Esophagus mucosa (tissue), 1 donor: ENCODE measurements around the gene S100A11. TPM values are rescaled to one million over a fixed set of nuclear protein-coding genes. Genes with fewer than 3 reads are reported as not detected.
A peak's percentile ranks its signal among the peaks of the same experiment; 100 is the strongest.

Source experiments
- ATAC-seq: fragments of 200-7000 bp; cut with Tn5 transposase; one replicate; pipeline ENCODE4 v1.9.1; 2020
- total RNA-seq: library from RNA; stranded (reverse); gene quantifications from one replicate; pipeline ENCODE4 v1.2.4, GENCODE V29; 2023
- donor health status: DM: yes; HTN: yes; CAD: no.

S100A11 gene
- total RNA-seq, 1 donor from 2014 or later = 2,220 TPM

DNA sequence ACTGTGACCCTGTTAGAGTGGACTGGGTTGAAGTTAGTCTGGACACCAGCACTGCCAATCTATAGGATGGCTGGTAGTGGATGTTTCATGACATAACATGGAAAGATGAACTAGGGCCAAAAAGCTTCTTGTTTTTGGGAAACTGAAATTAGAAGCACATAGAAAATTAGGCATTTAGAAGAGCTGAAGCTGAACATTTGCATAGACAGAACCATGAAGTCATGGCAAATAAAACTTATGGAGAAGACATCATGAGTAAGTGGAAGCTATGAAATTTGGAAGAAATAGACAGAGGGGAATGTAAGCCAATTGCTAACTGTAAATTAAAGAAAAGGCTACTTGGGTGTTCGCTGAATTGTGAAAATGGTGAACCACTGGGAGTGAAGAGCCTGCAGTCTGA is 2.7 kb upstream of the S100A11 start:
- no peak for ATAC-seq

DNA sequence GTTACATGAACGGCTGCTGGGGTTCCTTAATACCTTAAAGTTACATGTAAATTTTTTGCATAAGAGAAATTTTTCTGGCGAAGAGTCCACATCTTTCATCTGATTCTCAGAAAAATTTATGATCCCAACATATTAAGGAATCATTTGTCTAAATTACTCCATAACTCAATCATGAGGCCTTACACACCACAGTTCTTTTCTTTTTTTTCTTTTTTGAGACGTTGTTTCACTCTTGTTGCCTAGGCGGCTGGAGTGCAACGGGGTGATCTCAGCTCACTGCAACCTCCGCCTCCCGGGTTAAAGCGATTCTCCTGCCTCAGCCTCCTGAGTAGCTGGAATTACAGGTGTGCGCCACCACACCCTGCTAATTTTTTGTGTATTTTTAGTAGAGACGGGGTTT is 2.1 kb upstream of the S100A11 start:
- no peak for ATAC-seq

DNA sequence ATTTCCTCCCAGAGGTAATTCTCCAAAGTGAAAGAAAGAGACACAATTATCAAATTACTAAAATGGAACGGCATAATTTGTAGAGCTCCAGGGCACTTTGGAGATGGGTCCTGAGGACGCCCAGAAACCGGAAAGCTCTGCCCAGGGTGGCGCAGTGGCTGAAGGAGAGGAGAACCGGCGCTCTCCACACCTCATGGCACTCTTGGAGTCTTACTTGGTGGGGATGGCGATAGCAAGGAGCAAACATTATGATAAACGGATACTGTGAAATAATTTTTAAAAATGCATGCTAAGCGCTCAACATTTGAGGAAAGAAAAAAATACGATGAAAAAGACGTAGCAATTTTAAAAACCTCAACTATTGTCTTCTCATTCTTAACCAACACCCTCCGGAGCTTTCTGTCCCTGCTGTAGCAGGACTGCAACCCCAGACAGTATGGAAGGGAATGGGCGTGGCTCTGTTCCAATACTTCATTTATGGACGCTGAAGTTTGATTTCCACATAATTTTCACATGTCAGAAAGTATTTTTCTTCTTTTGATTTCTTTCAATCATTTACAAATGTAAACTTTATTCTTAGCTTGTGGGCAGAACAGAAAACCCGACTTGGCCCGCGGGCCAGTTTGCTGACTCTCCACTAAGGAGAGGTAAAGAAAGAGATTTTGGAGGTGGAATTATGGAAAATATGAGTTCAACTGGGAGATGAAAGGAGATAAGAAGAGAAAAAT is 1.1 kb downstream of the S100A11 start:
- no peak for ATAC-seq

DNA sequence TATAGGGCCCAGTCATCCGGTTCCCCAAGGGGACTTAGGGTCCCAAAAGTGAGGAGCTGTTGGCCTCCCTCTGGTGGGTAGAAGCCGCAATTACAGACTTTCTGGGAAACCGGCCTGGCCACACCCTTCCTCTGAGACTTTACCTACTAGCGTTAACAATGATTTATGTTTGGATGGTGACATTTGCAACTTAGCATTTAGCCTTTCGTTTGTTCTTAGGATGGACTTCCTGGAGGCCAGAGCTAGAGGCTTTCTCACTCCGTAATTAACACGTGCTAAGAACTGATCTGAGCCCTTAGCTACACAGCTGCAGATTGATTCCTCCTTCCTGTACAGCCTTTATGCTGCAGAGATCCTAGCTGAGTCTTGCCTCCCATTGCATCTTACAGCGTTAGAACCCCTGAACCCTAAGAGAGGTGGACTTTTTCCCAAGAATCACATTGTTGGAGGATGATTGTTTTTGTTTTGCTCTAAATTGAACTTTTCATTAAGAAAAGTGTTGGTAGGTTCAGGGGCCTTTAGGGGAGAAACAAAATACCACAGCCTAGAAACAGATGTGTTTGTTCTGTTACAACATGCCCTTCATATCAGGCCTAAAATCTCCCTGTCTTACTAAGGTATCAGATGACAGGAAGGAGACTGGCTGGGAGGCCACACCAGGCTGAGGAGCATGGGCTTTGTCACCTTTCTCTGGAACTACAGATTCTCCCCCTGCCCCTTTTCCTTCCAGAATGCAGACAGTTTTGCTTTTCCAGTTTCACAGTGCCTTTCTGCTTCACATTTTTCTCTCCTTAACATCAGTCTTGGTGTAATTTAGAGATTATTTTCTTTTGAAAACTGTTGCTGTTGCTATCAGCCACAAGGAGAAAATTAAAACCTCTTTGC is 1.9 kb downstream of the S100A11 start:
- peak; percentile 62 for ATAC-seq

DNA sequence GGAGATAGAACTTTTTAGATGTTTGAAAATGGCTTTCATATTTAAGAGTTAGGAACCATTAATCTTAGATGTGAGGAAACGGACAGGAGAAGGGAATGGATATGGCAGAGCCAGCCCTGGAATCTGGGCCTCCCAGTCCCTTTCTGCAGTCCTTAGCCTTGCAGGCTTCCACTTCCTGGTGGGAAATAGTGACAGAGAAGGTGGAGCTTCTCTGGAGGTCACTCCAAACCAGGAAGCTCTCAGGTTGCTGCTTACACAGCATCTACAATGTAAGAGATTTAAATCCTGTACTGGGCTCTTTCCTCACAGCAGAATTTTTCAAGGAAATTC is 2.5 kb downstream of the S100A11 start:
- no peak for ATAC-seq

DNA sequence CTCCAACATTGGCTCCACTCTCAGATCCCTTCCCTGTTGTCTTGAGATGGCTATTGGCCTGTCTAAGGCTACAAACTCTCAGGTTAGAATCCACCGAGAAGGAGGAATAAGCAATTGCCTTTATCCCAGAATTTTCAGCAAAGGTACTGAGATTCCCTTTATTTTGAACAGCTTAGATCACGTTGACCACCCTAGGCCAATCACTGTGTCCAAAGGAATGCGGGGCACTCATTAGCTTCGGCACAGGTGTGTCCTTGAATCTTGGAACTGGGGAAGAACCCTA is 6.9 kb downstream of the S100A11 start:
- ATAC-seq = no peak

DNA sequence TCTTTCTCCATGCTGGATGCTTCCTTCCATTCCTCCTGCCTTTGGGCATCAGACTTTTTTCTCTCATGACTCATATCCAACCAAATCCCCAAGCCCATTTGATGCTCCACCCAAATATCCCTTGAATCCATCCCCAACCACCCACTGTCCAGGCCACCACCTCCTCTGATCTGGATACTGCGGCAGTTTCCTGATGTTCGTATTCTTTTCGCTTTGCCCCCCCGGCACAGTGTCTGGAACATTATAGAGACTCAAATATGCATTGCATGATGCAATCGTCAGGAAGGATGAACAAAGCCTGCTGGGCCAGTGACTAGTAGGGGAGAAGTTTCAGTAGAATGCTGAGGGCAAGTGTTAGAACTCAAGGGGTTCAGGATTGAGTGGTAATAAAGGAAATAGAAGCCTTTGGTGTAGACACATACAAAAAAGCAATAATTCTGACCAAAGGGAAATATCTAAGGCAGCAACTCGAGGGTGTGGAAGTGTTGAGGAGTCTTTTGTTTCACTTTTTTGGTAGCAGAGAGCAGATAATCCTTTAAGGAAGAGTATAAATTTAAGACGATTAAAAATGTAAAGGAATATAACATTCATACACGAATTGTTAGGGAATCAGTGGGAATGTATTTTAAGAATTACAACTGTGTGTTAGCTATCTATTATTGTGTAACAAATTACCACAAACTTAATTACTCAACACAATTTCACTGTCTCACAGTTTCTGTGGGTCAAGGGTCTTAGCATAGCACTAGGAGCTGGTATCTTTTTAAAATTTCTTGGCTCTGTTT is 7.5 kb downstream of the S100A11 start:
- peak; percentile 54 for ATAC-seq

DNA sequence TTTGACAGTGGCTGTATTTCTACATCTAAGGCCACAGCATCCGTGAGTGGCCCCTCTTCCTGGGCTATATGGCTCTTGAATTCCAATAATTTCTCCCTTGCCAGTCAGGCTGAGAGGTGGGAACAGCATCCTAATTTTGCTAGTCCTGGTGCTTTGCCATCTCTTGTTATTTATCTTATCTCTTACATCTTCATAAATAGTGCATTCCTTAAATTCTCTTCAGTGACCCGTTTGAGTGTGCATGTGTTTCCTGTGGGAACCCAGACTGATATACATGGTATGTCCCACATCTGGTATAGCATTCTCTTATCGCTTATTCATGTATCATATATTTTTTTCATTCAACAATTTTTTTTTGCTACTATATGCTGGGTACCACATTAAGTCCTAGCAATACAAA is 9.9 kb downstream of the S100A11 start:
- ATAC-seq = no peak

DNA sequence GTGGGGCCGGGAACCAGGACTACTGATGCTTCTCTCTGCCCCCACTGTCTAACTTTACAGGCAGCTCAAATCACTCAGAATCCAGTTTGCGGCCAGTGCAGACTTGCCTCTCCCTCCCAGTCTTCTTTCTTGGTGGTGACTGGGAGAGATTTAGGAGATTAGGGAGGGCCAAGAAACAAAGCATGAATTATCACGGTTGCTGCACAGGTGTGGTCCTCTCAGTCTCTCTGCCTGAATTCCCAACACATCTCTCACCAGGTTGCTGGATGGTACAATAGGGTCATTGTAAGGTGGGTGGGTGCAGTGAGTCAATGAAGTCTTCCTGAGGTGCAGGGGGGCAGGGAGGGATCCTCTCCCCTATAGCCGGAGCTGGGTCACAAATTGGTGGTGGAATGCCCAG is 12.6 kb downstream of the S100A11 start:
- peak; percentile 94 for ATAC-seq

DNA sequence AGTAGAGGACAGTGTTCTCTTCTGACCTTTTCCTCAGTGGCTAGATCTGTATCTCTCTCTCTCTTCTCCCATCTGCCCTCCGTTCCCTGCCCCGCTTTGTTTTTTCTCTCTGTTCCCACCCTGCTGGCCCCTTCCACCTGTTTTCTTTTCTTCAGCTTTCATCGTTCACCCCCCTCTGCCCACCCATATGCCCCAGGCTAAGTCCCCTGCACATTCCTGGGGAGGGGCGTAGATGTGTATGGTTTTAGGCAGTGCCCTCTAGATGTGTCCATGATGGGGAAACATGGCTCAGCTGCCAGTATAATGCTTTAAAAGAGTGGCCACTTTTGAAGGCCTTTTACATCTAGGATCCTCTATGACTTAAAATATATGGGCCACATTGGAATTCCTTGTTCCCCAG is 13.6 kb downstream of the S100A11 start:
- no peak for ATAC-seq

DNA sequence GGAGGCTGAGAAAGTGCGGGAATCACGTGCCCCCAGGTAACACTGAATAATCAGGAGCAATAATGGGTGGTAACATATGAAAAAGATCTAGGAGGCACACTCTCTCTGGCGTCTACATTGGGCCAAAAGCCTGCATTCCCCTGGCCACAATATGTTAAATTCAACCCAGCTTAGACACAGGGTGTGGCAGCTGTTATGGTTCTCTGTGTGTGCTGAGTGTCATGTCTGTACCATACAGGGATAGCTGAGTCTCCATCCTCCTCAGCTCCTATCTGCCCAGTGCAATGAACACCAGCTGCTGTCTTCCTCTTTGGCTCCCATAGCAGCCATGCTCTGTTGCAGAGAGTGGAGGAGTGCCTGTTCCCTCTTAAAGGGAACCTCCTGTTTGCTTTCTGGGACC is 14.3 kb downstream of the S100A11 start:
- no peak for ATAC-seq

DNA sequence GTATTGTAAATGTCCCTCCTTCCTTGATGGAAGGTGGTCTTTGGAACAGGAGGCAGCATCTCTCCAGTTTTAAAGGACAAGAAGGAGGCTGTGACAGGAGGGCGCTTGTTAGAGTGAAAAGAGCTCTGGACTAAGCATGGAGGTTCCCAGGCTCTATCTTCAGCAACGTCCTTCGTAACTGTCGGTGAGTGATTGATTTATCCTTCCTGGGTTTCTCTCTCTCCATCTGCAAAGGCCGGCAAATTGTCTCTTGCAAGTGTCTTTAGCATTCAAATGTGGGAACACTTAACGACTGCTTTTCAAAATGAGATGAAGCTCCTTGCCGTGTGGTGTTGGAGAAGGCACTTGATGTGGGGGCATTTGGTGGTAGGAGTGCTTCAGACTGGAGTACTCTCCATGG is 15.2 kb downstream of the S100A11 start:
- no peak for ATAC-seq

DNA sequence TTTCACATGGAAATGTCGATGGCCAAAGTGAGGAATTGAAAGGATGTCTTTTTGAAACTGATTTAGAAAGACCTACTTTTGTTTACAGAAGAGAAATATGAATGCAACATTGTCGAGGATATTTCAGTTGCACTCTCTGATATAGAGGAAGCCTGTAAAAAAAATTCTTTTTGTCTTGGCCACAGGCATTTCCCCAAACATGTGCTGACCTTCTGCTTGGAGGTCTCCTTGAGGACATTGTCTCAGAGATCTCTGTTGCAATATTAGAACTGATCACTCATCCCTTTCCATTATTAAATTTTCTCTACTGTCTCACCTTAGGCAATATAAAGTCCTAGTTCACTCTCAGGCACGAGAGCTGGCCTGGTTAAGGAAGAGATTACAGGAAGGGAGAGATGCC is 16.0 kb downstream of the S100A11 start:
- no peak for ATAC-seq

DNA sequence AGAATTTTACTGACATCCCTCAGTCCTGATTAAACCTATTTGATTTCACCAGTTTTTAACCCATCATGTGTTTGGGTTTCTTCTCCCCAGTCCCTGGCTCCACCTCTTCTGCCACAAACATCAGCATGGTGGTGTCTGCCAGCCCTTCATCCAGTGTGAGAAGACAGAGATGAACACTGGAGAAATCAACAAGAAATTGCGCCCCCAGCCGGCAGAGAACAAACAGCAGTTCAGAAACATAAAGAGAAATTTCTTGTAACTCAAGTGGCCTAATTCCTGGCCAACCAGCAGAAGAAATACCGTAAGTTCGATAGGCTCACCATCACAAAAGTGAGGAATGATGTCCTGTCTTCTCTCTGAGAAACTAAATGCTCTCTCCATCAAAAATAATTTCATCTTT is 18.3 kb downstream of the S100A11 start:
- ATAC-seq = no peak

DNA sequence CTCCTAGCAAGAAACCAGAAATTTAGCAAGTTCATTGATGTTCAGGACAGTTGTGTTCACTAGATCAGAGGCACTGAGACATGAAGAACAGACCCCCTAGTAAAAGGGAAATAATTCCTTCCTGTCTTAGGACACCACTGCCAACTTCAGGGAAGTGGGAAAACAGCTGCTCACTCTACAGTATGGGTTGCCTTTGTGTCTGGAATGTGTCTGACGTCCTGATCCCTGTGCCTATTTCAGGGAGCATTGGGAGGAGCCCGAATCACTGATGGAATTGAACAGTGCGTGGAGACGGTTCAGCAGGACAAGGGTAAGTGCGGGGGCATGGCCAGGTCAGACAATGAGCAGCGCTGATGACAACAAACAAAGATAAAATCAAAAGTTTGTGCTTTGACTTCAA is 21.0 kb downstream of the S100A11 start:
- no peak for ATAC-seq

DNA sequence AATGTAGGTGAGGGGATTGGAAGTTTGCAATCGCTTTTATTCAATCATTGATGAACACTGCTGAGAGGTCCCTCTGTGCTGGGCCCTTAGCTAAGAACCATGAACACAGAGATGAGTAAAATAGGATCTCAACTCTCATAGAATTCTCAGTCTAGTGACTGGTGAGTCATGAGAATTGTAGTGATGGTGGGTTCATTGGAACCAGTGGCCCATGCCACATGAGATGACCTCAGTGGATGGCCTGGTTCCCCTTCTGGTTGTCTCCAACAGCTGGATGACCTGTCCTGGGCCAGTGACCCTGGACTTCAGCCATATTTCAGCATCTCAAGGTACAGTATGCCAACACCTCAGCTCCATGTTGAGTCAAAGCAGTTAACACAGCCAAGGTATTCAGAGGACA is 21.9 kb downstream of the S100A11 start:
- peak; percentile 18 for ATAC-seq

DNA sequence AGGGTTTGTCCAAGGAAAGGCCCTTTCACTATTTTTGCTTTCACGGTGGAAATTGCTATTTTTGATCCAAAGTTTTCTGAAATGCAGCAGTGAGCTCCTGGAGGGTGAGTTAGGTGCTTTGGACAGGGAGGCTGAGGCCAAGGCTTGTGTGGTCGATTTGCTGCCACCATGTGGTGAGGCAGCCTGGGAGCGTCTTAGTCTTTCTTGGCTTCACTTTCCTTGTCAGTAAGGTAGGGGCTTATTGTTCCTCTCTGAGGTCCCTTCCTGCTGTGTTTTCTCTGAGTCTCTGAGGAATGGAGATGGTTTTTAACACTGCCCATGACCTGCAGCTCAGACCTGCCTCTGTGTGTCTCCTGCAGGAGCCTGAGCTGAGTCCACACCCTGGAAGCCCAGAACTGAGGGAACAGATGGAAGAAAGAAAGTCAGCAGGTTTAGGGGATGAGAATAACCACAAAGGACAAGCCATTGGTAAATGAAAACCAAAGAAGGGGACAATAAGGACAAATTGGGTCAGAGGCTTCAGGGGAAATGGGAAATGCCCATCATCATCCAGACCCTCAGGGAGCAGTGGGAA is 23.1 kb downstream of the S100A11 start:
- ATAC-seq = no peak

DNA sequence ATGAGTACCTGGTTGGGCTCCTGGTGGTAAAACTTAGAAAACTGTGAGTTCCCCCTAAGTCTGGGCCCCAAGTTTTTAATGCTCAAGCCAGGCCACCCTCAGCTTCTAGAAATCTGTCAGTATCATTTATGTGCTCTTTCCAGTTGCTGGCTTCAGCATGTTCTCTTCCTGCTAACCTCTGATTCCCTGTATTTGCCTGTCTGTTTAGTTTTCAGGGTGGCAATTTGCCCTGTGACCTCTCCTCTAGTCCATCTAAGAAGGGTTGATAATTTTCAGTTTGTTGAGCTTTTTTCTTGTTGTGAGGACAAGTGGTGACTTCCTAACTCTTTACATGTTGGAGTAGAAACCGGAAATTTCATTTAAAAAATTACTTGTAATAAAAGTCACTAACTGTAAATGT is 27.1 kb downstream of the S100A11 start:
- no peak for ATAC-seq

DNA sequence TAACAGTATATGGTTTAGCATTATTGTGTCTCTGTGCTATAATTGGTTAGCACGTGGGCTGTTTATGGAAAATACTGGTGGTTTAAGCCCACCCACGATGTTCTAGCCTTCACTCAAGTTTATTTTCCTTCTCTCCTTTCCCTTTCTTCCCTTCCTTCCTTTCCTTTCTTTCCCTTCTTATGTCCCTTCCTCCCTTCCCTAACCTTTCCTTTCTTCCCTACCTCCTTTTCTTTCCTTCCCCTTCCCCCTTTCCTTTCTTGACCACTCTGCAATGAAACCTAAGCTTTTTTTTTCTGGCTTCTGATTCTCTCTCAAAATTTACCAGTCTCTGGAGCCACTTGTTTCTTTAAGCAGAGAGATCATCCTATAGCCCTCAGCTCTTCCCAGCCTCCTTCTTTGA is 29.8 kb downstream of the S100A11 start:
- no peak for ATAC-seq

DNA sequence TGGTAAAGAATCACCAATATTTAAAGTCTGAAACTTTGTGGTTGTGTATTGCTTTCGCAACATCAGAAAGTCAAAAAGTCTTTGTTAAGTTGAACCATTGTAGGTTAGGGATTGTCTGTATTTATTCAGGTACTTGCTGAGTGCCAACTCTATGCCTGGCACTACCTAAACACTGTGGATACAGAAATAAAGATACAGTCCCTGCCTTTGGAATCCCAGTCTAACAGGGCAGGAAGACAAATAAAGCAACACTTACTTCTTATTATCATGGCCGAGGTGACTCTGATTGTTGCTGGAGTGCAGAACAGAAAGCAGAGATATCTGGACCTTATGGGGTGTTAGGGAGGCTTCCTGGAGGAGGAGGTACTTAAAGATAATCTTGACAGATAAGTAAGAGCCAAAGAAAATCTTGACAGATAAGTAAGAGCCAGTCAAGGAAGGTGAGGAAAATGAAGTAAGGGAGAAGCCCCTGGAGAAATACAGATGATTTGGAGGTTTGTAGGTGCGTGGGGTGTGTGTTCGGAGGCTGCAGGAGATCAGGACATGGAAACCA is 31.4 kb downstream of the S100A11 start:
- ATAC-seq = no peak

DNA sequence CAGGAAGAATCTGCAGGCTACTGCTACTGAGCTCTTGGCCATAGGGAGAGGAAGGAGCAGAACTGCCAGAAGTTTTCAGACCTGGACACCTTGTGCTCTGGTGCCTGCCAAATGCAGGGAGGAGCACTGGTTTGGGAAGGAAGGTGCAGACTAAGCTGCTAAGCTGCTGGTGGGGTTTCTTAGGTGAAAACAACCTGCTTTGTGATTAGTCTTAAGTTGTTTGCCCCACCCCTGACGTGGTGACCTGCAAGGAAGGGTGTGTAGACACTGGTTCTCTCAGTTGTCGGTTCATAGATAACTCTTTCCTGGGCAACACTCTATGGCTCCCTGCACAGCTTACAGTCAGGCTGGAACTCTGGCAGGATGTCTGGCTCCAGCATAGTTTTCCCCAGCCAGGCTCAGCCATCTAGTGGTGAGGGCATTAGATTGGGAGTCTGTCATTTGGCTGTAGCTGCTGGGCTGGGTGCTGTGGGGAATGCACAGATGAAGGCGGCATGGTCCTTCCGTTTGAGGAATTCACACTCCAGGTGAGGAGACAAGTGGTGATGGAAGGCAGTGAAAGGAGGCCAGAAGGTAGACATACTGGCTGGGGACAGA is 32.9 kb downstream of the S100A11 start:
- peak; percentile 51 for ATAC-seq

DNA sequence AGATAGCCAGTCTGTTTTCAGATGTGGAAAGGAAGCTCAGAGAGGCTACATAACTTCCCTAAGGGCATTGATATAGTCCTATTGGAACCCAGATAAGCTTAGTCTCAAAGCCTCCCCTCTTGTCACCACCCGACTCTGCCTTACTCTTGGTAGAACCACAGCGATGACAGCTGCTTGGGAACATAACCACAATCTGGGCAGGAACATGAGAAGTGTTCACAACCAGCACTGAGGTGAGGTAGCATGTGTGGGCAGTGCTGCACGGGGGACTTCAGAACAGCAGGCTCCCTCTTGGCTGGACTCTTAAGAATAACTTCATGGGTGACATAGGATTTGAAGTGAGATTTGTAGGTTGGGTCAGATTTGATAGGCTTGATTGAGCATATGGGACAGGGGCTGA is 33.8 kb downstream of the S100A11 start:
- ATAC-seq = no peak
